SK-N-SH treated with all-trans-retinoic acid at 6 μM for 48 hours (cell line): ENCODE measurements around the gene ZNF581.

ENCODE experiments used
- ATAC-seq: fragments of 200-7000 bp; cut with Tn5 transposase; 3 replicates; pipeline ENCODE4 v1.9.1; 2020; ENCODE audit warnings: mild to moderate bottlenecking, moderate library complexity
- ARNTL ChIP-seq: fragments of 450-650 bp; formaldehyde crosslinking; IDR thresholded peaks from 2 replicates; pipeline ENCODE4 v1.5.0; 2020; ENCODE audit warnings: low read depth, mild to moderate bottlenecking, moderate library complexity, borderline replicate concordance
- BACH2 ChIP-seq: fragments of 250-450 bp; sonication (Bioruptor Pico); IDR thresholded peaks from 2 replicates; pipeline ENCODE4 v1.9.0; 2021; ENCODE audit warnings: mild to moderate bottlenecking, borderline replicate concordance
- CREB5 ChIP-seq: fragments of 250-450 bp; sonication (Bioruptor Pico); IDR thresholded peaks from 2 replicates; pipeline ENCODE4 v1.5.1; 2020; ENCODE audit warnings: low read depth, mild to moderate bottlenecking, moderate library complexity
- CSDC2 ChIP-seq: fragments of 250-450 bp; sonication (Bioruptor Pico); IDR thresholded peaks from 2 replicates; pipeline ENCODE4 v1.5.0; 2020; ENCODE audit warnings: mild to moderate bottlenecking, moderate library complexity
- CSRNP3 ChIP-seq: fragments of 250-450 bp; sonication (Bioruptor Pico); IDR thresholded peaks from 2 replicates; pipeline ENCODE4 v1.5.1; 2021; ENCODE audit warnings: mild to moderate bottlenecking, moderate library complexity
- ESRRG ChIP-seq: fragments of 250-450 bp; sonication (Bioruptor Pico); IDR thresholded peaks from 2 replicates; pipeline ENCODE4 v1.6.1; 2021; ENCODE audit warnings: mild to moderate bottlenecking
- GLIS3 ChIP-seq: fragments of 250-450 bp; sonication (Bioruptor Pico); IDR thresholded peaks from 2 replicates; pipeline ENCODE4 v1.5.0; 2020; ENCODE audit warnings: mild to moderate bottlenecking, moderate library complexity
- ISL1 ChIP-seq: fragments of 250-450 bp; sonication (Bioruptor Pico); IDR thresholded peaks from 2 replicates; pipeline ENCODE4 v2.1.2; 2022; ENCODE audit warnings: mild to moderate bottlenecking, moderate library complexity
- OSR1 ChIP-seq: fragments of 250-450 bp; sonication (Bioruptor Pico); IDR thresholded peaks from 2 replicates; pipeline ENCODE4 v1.8.0; 2022; ENCODE audit warnings: moderate library complexity, mild to moderate bottlenecking, inconsistent platforms
- PATZ1 ChIP-seq: fragments of 250-450 bp; sonication (Bioruptor Pico); IDR thresholded peaks from 2 replicates; pipeline ENCODE4 v1.8.0; 2020; ENCODE audit warnings: mild to moderate bottlenecking, moderate library complexity, borderline replicate concordance
- POU6F1 ChIP-seq: fragments of 250-450 bp; sonication (Bioruptor Pico); IDR thresholded peaks from 2 replicates; pipeline ENCODE4 v1.8.0; 2021; ENCODE audit warnings: low read depth, mild to moderate bottlenecking, moderate library complexity, borderline replicate concordance
- PPARA ChIP-seq: fragments of 250-450 bp; sonication (Bioruptor Pico); IDR thresholded peaks from 2 replicates; pipeline ENCODE4 v1.5.0; 2020; ENCODE audit warnings: mild to moderate bottlenecking, borderline replicate concordance
- RARB ChIP-seq: fragments of 250-450 bp; sonication (Bioruptor Pico); IDR thresholded peaks from 2 replicates; pipeline ENCODE4 v1.8.0; 2021; ENCODE audit warnings: mild to moderate bottlenecking, moderate library complexity
- SNAI2 ChIP-seq: fragments of 250-450 bp; sonication (Bioruptor Pico); IDR thresholded peaks from 2 replicates; pipeline ENCODE4 v1.5.0; 2020; ENCODE audit warnings: mild to moderate bottlenecking, moderate library complexity
- TCF4 ChIP-seq: fragments of 250-450 bp; sonication (Bioruptor Pico); IDR thresholded peaks from 2 replicates; pipeline ENCODE4 v1.8.0; 2021; ENCODE audit warnings: mild to moderate bottlenecking, moderate library complexity, borderline replicate concordance
- TOX ChIP-seq: fragments of 250-450 bp; sonication (Bioruptor Pico); IDR thresholded peaks from 2 replicates; pipeline ENCODE4 v1.8.0; 2021; ENCODE audit warnings: mild to moderate bottlenecking, moderate library complexity, borderline replicate concordance
- ZC3H10 ChIP-seq: fragments of 250-450 bp; sonication (Bioruptor Pico); IDR thresholded peaks from 2 replicates; pipeline ENCODE4 v1.5.1; 2021; ENCODE audit warnings: mild to moderate bottlenecking, moderate library complexity
- ZFP30 ChIP-seq: fragments of 450-650 bp; formaldehyde crosslinking; IDR thresholded peaks from 2 replicates; pipeline ENCODE4 v1.5.0; 2022; ENCODE audit warnings: mild to moderate bottlenecking, moderate library complexity
- ZNF565 ChIP-seq: fragments of 450-650 bp; formaldehyde crosslinking; conservative IDR thresholded peaks from 2 replicates; pipeline ENCODE4 v1.5.0; 2020; ENCODE audit warnings: low read depth, mild to moderate bottlenecking, moderate library complexity
- ZNF70 ChIP-seq: fragments of 450-650 bp; formaldehyde crosslinking; IDR thresholded peaks from 2 replicates; pipeline ENCODE4 v1.5.0; 2020; ENCODE audit warnings: mild to moderate bottlenecking, moderate library complexity

The ZNF581 gene

GRCh38 chr19:55606471-55606787 is 37.0 kb upstream of the ZNF581 start:
- TF ChIP-seq PPARA (CRISPR knock-in tag) (no peak), ZFP30 (no peak), BACH2 (CRISPR knock-in tag) (no peak), CREB5 (CRISPR knock-in tag) (no peak)

GRCh38 chr19:55606817-55607216 is 36.6 kb upstream of the ZNF581 start:
- no peak for TF ChIP-seq ZNF565 (CRISPR knock-in tag)
- TF ChIP-seq OSR1 (CRISPR knock-in tag) = no peak
- no peak for TF ChIP-seq PPARA (CRISPR knock-in tag)
- no peak for TF ChIP-seq CREB5 (CRISPR knock-in tag)
- TF ChIP-seq CSRNP3 (CRISPR knock-in tag) = no peak
- no peak for TF ChIP-seq TCF4
- no peak for TF ChIP-seq GLIS3 (CRISPR knock-in tag)
- no peak for TF ChIP-seq PATZ1 (CRISPR knock-in tag)
- no peak for TF ChIP-seq ZFP30
- TF ChIP-seq BACH2 (CRISPR knock-in tag) = no peak
- TF ChIP-seq ZC3H10 (CRISPR knock-in tag) = no peak
- TF ChIP-seq ZNF70 = no peak
- no peak for TF ChIP-seq ISL1 (CRISPR knock-in tag)

More at GRCh38 chr19:55606471-55606787, 37.0 kb upstream of the ZNF581 start:
- ATAC-seq = no peak

GRCh38 chr19:55609326-55609725 is 34.1 kb upstream of the ZNF581 start:
- TF ChIP-seq ARNTL (no peak), ZC3H10 (CRISPR knock-in tag) (no peak), OSR1 (CRISPR knock-in tag) (no peak), PATZ1 (CRISPR knock-in tag) (no peak), BACH2 (CRISPR knock-in tag) (no peak), TOX (CRISPR knock-in tag) (no peak), PPARA (CRISPR knock-in tag) (no peak), CSDC2 (CRISPR knock-in tag) (no peak), ZNF565 (CRISPR knock-in tag) (no peak), SNAI2 (CRISPR knock-in tag) (no peak)
- TF ChIP-seq, all 23 proteins: peak for 0
- no peak for ATAC-seq

More at GRCh38 chr19:55606817-55607216, 36.6 kb upstream of the ZNF581 start:
- no peak for ATAC-seq

GRCh38 chr19:55611300-55611982 is 32.0 kb upstream of the ZNF581 start:
- no peak for ATAC-seq
- TF ChIP-seq ISL1 (CRISPR knock-in tag) (no peak), ESRRG (CRISPR knock-in tag) (no peak), POU6F1 (CRISPR knock-in tag) (no peak), PPARA (CRISPR knock-in tag) (no peak), ARNTL (no peak), RARB (CRISPR knock-in tag) (no peak), PATZ1 (CRISPR knock-in tag) (no peak)
